GM08714 (cell line): ENCODE measurements around the gene NFKBIE.

ENCODE experiments used
- H3K4me3 ChIP-seq: fragments of 200-500 bp; sonication (Bioruptor generic); 2 replicates; pipeline ENCODE4 v1.5.1; 2014; ENCODE audit warnings: mild to moderate bottlenecking, low read length, inconsistent platforms
- ZNF274 ChIP-seq: IDR thresholded peaks from 2 replicates; pipeline ENCODE4 v1.6.1; 2012; ENCODE audit warnings: mild to moderate bottlenecking, low read depth, low read length

NFKBIE gene

GRCh38 chr6:44220913-44221290, 44.4 kb downstream of the NFKBIE start:
- no peak overlapping the region for H3K4me3 ChIP-seq
- TF ChIP-seq ZNF274: no peak

- no peak for TF ChIP-seq ZNF274
- peak overlapping the region; percentile 52; the same call in 1 of the 2 replicates for H3K4me3 ChIP-seq
Observed at GRCh38 chr6:44219815-44220784, 45.3 kb downstream of the NFKBIE start.

GRCh38 chr6:44219053-44219814, 46.1 kb downstream of the NFKBIE start:
- H3K4me3 ChIP-seq: peak overlapping the region; percentile 57; the same call in 1 of the 2 replicates
- no peak for TF ChIP-seq ZNF274

GRCh38 chr6:44217332-44218143, 47.8 kb downstream of the NFKBIE start:
- TF ChIP-seq ZNF274: no peak
- no peak overlapping the region for H3K4me3 ChIP-seq

DNA sequence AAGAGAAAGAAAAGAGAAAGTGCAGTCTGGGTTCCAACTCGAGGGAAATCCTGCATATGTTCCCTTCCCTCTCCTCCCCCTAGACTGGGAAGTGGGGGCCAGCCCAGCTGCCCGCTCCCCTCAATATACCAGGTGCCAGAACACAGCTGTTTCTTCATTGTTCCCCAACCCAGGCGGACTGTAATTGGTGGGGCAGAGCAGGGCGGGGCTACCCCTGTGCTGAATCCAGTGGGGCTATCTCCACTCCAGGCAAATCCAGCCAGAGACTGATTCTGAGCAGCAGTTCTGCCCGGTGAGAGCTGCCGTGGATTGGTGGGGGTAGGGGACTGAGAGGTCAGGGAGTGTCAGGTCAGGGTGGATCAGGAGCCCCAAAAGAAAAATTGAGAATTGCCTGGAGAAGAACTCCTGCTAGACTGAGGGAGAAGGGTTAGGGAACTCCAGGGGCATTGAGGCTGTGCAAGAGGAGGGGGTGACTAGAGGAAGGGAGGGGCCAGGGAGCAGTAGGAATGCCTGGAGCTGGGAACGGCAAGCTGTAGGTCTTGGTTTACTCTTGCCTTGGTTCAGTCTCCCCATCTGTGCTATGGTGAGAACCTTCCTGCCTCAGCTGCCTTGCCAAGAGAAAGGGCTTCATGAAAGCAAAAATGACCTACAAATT, 48.5 kb downstream of the NFKBIE start, which contains the start of gene MYMX:
TSS of gene MYMX (plus strand) at position 250 of the 655 bp plus-strand sequence. CDS start 546 bp downstream, outside the sequence.
- no peak for TF ChIP-seq ZNF274
- no peak within 1 kb of the TSS for H3K4me3 ChIP-seq

- no peak for TF ChIP-seq ZNF274
- no peak overlapping the region for H3K4me3 ChIP-seq
Observed at GRCh38 chr6:44214307-44214706, 51.0 kb downstream of the NFKBIE start.

GRCh38 chr6:44211284-44211683, 54.1 kb downstream of the NFKBIE start:
- H3K4me3 ChIP-seq: no peak overlapping the region
- no peak for TF ChIP-seq ZNF274
